HL-60 (cell line): ENCODE measurements around the gene TMEM179.

Experiments
- CTCF ChIP-seq: IDR thresholded peaks from one replicate; pipeline ENCODE4 v1.5.1; 2011; ENCODE audit warnings: low read length, control low read depth, inconsistent platforms; ENCODE audit not compliant: insufficient read depth
- POLR2AphosphoS5 ChIP-seq: IDR thresholded peaks from 2 replicates; pipeline ENCODE4 v1.6.1; 2012; ENCODE audit warnings: low read depth
- REST ChIP-seq: IDR thresholded peaks from 2 replicates; pipeline ENCODE4 v1.6.1; 2012; ENCODE audit warnings: low read depth; ENCODE audit not compliant: insufficient replicate concordance

GRCh38 chr14:104642540-104642868 is 37.9 kb upstream of the TMEM179 start:
- TF ChIP-seq CTCF (no peak), POLR2AphosphoS5 (no peak), REST (no peak)
